ENCODE measurements around the gene NPC1. TPM values are rescaled to one million over a fixed set of nuclear protein-coding genes. Genes with fewer than 3 reads are reported as not detected.
"Not testable (repeated sequence)": the region's sequence is repeated elsewhere in the genome, so short reads cannot be mapped to it uniquely, and the experiment has no call there.

Gene NPC1
- total RNA-seq, 1 experiment from 2014 or later = 15.1 TPM

DNA sequence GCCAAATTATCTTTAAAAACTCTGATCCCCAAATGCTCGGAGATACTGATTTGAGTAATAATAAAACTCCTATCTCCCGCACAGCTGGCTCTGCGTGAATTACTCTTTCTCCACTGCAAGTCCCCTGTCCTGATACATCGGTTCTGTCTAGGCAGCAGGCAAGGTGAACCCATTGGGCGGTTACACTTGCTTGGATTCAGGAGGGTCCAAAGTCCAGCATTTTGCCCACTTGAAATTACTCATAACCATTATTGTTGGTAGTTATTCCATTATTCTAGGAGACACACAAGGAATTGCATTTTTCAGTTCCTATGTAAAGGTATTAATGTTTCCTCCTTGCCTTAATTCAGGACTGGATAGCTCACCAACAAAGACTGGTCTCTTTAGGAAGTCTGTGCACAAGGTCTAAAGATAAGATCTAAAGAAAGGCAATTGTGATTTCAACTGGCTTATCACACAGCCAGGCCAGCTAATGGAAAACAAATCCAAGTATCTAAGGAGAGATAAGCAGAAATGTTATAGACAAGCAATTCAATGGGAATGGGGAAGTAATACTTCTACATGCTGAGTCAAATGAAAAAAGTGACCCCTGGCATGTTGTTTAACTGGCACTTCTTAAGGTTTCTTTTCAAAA is 23.2 kb upstream of the NPC1 start:
- DNase-seq (ENCODE audit: low read depth) = no peak

DNA sequence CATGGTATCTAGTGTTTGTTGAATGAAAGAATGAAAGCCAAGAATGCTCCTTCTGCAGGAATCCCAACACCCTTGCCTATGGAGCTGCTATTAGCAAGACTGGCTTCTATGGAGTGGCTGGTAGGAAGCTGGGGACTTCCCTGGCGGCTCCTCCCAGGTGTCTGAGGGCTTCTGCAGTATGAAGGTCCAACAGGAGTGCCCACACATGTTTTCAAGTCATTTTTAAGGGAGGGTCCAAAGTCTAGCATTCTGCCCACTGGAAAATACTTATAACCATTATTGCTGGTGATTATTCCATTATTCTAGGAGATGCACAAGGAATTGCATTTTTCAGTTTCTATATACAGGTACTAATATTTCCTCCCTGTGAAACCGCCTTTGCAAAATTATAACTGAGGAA is 21.9 kb upstream of the NPC1 start:
- DNase-seq (ENCODE audit: low read depth) = no peak

DNA sequence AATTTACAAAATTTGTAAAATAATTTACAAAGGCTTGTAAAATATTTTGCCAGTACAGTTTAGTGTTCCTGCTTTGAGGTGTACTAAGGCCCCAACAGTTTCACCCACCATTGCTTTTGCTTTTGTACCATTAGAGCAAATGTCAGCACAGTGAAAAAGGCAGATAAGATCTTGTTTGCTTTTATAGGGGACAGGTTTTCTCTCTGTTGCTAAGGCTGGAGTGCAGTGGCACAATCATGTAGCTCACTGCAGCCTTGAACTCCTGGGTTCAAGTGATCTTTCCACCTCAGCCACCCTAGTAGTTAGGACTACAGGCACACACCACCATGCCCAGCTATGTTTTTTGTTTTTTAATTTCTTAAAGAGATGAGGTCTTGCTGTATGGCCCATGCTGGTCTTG is 19.6 kb upstream of the NPC1 start:
- no peak for DNase-seq (ENCODE audit: low read depth)

DNA sequence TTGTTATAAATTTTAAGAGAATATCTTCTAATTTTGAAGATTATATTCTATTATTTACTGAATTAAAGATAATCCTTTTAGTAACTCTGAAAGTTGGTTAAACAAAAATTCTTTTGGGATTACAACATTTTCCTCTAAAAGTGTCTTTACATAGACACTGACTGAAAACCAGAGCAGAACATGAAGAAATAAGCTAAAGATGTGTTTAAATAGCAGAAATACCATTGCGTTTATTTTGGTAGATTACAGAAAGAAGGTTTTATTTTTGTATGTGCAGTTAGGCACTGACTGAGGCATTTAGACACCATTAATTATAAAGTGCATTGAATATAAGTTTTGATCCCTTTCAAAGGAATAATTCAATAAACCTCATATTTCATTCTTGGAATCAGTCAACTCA is 13.5 kb upstream of the NPC1 start:
- no peak for DNase-seq (ENCODE audit: low read depth)

DNA sequence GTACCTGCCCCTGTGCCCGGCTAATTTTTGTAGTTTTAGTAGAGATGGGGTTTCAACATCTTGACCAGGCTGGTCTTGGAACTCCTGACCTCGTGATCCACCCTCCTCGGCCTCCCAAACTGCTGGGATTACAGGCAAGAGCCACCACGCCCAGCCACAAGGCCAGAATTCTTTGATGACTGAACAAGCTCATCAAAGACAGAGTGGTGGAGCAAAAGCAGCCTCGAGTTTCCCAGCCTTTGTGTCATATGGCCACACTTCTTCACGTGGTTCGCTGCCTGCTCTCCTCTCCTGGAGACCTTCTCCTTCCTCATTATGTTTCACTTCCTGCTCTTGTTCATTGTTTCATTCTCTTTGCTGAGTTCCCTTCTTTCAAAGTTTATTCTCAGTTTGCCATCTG is 9.9 kb upstream of the NPC1 start:
- DNase-seq (ENCODE audit: low read depth) = no peak

DNA sequence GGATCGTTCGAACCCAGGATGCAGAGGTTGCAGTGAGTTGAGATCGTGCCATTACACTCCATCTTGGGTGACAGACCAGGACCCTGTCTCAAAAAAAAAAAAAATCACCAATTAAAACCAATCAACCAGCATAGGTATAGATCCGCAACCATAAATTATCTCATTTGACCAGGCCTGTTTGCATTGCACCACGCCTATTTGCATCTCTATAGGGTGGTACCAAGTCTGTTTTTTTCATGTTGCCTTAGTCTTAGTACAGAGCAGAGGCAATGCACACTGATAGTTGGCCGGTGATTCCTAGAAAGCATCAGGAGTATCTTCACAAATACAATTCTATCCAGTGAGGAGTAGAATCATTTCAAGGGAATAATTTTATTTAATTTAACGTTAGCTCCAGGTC is 9.3 kb upstream of the NPC1 start:
- no peak for DNase-seq (ENCODE audit: low read depth)

DNA sequence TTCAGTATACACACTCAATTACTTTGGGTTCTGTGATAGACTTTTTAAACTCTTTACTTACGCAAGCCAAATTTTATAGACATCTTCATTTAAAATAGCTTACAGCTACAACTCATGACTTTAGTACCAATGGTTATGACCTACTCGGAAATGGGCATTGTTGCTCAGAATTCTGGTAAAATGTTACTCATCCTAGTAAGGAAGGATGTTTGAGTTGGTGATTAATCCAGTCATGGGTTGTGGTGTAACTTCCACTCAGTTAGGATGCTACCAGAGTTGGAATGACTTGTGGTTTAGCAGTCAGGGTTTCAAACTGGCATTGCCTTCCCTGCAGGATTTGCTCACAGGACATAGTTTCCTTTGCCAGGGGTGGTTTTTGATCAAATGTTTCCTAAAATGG is 7.4 kb upstream of the NPC1 start:
- peak; percentile 70 for DNase-seq (ENCODE audit: low read depth)

DNA sequence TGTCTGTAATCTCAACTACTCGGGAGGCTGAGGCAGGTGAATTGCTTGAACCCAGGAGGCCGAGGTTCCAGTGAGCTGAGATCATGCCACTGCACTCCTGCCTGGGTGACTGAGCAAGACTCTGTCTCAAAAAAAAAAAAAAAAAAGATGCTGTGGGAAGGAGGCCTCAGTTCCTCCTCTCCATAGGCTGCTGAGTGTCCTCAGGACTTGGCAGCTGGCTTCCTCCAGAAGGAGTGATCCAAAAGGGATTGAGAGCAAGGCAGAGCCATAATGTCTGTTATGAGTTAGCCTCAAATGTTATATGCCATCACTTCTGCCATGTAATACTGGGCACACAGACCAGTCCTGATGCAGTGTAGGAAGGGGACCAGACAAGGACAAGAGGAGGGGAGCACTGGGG is 6.6 kb upstream of the NPC1 start:
- no peak for DNase-seq (ENCODE audit: low read depth)

DNA sequence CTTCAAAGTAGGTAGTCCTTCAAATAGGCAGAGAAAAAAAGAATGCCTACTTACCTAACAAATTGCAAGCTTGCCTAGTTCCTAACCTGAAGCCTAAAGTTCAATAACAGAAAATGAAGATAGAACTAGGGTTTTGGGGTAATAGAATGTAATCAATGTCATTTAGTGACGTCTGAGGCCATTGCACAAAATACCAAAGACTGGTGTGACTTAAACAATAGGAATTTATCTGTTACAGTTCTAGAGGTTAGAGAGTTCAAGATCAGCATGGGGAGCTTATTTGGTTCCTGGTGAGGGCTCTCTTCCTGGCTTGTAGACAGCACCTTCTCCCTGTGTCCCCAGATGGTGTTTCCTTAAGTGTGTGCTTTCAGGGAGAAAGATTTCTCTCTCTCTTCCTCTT is 4.7 kb upstream of the NPC1 start:
- DNase-seq (ENCODE audit: low read depth) = no peak

DNA sequence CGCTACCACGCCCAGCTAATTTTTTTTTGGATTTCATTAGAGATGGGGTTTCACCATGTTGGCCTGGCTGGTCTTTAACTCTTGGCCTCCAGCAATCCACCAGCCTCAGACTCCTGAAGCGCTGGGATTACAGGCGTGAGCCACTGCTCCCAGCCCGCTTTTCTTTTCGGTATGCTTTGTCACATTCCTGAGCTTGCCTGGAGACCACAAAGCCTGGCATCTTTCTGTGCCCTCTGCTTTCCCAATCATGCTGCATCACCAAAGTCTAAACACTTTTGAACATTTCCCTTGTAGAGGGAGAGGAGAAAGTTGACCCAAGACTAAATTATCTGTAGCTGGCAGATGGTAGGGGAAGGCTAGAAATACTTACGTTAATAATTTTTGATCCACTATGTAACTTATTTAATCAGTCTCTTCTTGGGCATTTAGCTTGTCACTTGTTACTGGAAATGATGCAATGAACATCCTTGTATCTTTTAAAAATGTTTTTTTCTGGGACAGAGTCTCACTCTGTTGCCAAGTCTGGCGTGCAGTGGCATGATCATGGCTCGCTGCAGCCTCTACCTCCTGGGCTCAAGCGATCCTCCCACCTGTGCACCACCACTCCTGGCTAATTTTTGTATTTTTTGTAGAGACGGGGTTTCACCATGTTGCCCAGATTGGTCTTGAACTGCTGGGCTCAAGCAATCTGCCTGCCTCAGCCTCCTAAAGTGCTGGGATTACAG is 2.7 kb upstream of the NPC1 start:
- no peak for DNase-seq (ENCODE audit: low read depth)

DNA sequence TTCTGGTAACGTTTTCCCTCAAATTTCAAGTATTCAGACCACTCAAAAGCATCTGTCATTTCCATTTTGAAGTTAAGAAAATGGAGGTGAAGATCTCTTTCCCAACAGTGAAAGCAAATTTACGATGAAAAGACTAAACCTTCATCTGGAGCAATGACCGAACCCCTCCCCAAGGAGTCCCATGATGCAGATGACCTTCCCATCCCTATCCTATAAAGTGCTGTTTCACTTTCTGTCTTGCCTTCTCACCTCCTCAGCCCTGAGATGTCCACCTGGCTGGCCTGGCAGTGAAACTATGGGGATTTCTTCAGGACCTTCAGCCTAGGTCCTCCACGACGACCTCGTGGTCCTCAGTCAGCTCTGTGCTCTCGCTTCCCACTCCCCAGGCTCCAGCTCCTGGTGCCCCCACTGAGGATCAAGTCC is 925 bp upstream of the NPC1 start:
- DNase-seq (ENCODE audit: low read depth) = no peak

DNA sequence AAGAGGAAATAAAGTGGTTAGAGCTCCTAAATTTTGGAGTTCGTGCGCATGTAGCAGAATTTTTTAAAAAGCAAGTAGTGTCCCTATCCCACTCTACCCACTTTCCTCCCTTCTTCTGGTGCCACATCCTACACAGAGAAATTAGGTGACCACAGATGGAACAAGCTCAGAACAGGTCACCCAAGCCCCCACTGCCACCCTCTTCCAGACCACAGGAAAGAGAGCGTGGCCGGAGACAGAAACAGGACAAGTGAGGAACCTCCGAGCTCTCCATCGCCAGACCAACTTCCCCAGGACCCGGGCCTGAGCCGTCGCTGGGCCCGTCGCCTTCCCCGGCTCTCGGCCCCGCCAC is 433 bp downstream of the NPC1 start:
- DNase-seq (ENCODE audit: low read depth) = no peak

DNA sequence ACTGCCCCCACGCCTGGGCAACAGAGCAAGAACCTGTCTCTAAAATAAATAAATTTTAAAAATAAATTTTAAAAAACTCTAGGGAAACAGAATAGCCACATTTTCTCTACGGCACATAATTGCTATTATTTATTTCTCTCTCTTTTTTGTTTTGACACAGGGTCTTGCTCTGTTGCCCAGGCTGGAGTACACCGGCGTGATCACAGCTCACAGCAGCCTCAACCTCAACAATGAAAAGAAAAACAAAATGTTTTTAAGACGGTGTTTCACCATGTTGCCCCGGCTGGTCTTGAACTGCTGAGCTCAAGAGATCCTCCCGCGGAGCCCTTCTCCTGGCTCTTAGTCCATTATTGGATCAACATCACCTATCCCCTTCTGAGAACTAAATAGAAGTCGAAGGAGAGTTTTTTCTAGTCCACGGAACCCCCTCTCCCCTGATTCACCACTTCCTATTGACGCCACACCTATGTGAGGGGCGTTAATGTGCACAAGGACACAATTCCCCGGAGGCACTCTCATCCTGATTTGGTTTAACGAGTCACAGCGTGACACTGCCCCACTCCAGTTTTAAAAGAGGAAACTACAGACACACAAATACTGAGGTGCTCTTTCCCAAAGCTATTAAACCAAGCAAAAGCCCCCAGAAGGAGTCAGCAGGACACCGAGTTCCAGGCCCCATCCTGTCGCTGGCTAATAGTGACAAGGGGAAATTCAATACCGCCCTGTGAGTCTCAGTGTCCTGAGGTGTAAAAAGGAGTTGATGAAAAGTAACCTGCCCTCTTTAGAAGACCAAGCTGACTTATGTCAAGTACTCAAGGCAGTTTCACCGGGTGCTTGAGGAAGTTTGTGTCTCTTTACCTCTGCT is 1.1 kb downstream of the NPC1 start:
- peak; percentile 28 for DNase-seq (ENCODE audit: low read depth)

DNA sequence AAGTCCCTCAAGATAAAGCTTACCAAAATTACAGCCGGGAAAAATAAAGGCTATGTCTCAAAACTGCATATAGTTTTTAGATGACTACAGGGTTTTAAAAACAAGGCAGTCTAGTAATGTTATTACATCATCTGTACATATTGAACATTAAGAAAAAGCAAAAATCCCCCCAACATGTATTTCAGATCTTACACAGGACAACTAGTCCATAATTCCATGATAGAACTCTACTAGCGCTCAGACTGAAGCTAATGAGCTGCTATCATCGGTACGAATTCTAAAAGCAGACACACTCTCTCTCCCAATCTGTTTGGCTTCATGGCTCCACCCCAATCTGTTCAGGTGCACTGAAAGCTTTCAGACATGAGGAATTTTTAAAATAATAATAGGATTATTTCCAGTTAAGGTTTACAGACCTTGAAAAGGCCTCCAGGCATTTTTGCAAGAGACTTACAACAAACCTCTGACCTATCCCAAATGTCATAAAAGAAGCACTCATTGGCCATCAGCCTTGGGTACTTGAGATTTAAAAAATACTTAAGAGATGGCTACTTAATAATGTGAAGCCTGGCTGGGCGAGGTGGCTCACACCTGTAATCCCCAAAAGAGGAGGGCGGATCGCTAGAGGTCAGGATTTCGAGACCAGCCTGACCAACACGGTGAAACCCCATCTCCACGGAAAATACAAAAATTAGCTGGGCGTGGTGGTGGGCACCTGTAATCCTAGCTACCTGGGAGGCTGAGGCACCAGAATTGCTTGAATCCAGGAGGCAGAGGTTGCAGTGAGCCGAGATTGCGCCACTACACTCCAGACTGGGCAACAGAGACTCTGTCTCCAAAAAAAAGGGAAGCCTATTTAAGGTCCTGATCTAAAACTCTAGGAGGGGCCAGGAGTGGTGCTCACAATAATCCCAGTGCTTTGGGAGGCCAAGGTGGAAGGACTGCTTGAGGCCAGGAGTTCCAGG is 2.0 kb downstream of the NPC1 start:
- no peak for DNase-seq (ENCODE audit: low read depth)

DNA sequence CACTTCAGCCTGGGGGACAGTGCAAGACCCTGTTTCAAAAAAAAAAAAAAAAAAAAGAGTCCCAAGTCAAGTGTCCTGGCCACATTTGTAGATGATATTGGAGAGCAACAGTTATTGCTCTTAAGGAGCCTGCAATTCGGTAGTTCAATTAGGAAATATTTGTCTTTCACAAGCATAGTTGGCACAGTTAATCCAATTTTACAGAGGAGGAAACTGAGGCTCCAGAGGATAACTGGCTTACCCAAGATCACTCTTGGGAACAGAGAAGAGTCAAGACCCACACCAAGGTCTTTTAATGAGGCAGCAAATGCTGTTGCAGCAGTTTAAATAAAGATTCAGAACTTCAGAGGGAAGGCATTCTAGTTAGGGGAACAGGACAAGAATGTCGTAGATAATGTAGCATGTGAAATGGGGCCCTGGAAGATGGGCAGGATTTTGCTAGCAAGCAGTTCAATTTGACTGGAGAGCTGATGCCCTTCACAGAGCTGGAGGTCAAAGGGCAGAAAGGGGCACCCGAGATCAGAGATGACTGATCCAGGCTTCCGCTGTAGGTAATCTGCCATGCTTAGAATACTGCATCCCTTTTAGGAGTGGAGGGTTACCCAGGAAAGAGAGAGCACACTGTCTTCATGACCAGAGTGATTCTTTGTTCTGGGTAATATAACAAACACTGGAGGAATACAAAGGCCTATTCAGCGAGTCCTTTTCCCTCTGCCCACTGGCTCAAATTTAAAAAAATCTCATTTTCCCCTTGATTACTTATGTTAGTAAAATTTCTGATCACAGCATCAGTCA is 3.0 kb downstream of the NPC1 start:
- no peak for DNase-seq (ENCODE audit: low read depth)

DNA sequence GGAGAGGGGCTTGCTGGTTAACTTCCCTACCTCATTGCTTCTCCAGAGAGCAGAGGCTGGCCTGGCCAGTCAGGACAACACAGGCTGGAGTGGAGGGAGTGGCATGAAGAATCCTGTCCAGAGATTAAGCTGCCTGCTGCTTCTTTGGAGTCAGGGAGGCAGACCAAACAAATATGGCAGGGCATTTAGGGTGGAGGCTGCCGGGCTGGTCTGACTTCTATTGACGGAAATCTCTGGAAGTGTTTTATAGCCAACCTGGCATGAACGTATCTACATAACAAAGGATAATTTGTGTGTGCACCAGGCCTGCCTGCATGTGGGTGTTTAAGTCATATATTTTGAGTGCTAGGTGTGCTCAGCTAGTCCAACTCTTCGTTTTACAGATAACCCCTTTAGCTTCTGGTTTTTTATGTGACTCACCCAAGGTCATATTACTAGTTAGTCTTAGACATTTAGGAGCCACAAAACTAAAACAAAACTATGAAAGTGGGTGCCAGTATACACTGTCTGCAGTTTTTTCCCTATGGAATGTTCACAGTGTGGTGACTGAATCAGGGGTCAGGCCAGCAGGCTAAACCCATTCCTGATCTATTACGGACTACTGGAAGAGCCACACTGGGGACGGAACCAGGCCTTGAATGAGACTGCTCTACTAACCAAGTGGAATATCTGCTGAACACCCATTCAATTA is 5.5 kb downstream of the NPC1 start:
- DNase-seq (ENCODE audit: low read depth) = peak; percentile 70

DNA sequence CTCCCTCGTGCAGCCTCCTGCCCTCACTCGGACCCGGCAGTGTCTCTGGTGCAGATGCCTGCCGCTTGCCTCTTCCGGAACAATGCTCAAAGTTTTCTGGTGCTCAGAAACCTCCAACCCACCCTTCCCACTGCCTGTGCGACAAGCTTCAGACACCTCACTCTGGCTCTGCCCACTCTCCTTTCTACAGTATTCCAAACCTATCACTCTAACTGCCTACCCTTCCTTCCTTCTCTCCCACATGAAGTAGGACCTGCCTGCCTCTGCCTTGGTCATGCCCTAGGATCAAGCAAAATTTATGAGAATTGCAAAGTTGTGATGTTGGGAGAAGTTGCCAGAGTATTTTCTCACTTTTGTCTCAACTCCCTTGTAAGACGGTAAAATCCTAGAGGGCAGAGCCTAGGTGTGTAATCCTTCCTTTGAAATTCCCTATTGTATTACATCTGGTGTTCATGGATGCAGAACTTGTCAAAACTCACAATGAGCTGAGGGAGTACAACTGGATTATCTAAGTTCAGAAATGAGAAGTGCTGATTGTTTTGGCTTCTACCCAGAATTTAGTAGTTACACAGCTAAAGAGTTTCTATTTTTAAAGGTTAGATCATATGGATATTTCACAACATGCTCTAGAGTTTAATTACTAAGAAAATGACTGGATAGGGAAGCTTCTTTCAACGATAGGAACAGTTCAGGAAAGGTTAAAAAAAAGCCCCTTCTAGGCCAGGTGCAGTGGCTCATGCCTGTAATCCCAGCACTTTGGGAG is 7.2 kb downstream of the NPC1 start:
- DNase-seq (ENCODE audit: low read depth) = no peak

DNA sequence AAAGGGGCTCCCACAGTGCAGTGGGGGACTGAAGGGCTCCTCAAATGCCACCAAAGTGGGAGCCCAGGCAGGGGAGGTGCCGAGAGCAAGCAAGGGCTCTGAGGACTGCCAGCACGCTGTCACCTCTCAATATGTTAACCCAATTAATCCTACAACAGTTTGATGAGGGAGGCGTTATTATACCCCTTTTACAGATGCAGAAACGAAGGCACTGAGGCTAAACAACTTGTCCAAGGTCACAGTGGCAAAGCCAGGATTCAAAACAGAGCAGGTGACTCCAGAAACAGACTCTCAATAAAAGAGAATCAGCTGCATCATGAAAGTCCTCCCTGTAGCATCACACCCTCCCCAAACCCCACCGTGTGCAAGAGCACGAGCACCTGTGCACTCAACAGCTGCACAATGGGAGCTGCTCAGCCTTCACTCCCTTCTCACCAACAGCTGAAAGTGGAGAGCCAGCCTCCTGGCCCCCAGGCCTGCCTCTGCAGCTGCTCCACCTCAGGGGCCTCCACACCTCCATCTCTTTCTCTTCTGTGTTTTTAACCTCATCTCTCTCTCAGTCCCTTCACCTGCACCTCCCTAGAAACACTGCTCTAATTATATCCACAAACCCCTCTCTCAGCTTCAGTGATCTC is 8.1 kb downstream of the NPC1 start:
- DNase-seq (ENCODE audit: low read depth) = no peak

DNA sequence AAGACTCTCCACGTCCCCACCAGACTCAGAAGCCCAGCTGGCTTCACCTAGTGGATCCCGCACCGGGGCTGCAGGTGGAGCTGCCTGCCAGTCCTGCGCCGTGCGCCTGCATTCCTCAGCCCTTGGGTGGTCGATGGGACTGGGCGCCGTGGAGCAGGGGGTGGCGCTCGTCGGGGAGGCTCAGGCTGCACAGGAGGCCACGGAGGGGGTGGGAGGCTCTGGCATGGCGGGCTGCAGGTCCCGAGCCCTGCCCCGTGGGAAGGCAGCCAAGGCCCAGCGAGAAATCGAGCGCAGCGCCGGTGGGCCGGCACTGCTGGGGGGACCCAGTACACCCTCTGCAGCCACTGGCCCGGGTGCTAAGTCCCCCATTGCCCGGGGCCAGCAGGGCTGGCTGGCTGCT is 8.8 kb downstream of the NPC1 start:
- DNase-seq (ENCODE audit: low read depth) = not testable (repeated sequence)

Measured in Daoy (cell line).